H1 (cell line): ENCODE data around the gene RAD23B. TPM values are rescaled to one million over a fixed set of nuclear protein-coding genes. Genes with fewer than 3 reads are reported as not detected.

Experiments
- CTCF ChIA-PET: fragments of 300-600 bp; sonication (Branson Sonifier 250); formaldehyde crosslinking; loops from one replicate; lab custom pipeline; 2021; ENCODE audit not compliant: partially characterized antibody; lab: Charles Lee
- POLR2A ChIA-PET: fragments of 300-600 bp; sonication (Branson Sonifier 250); formaldehyde crosslinking; loops from one replicate; lab custom pipeline; 2021; ENCODE audit warnings: inconsistent platforms; ENCODE audit not compliant: partially characterized antibody; lab: Charles Lee
- DNase-seq, 2 experiments: peaks; one replicate each; pipeline versions ENCODE4 v3.0.0 to v3.0.0-alpha.2; 2010 to 2022; ENCODE audit warnings: low spot score in 2 of 2, low read depth in 1 of 2, mixed read lengths in 1 of 2
- FAIRE-seq: peaks from 2 replicates; lab custom pipeline; 2011; peaks lifted over from hg19 to GRCh38; lab: Jason Lieb, UNC
- H2AFZ ChIP-seq: 2 replicates; pipeline ENCODE4 v1.8.1; 2012; ENCODE audit warnings: low read length, inconsistent platforms
- H2AK5ac ChIP-seq: 2 replicates; pipeline ENCODE4 v1.6.1; 2013; ENCODE audit warnings: low read depth, low read length
- H2BK120ac ChIP-seq: replicated peaks from 2 replicates; pipeline ENCODE3; 2013; ENCODE audit warnings: low read depth, low read length, inconsistent platforms
- H2BK12ac ChIP-seq: 2 replicates; pipeline ENCODE4 v1.6.1; 2013; ENCODE audit warnings: low read depth, low read length
- H2BK15ac ChIP-seq: 2 replicates; pipeline ENCODE4 v1.6.1; 2013; ENCODE audit warnings: low read length
- H2BK20ac ChIP-seq: 2 replicates; pipeline ENCODE4 v1.6.1; 2013; ENCODE audit warnings: low read length
- H2BK5ac ChIP-seq: 2 replicates; pipeline ENCODE4 v1.6.1; 2013; ENCODE audit warnings: low read depth, low read length
- H3K14ac ChIP-seq: 2 replicates; pipeline ENCODE4 v1.6.1; 2013; ENCODE audit warnings: inconsistent platforms; ENCODE audit not compliant: insufficient read length
- H3K18ac ChIP-seq: 2 replicates; pipeline ENCODE4 v1.6.1; 2013; ENCODE audit warnings: low read length; ENCODE audit errors: extremely low read depth
- H3K23ac ChIP-seq: 2 replicates; pipeline ENCODE4 v1.6.1; 2013; ENCODE audit warnings: inconsistent platforms; ENCODE audit not compliant: insufficient read length
- H3K23me2 ChIP-seq: 2 replicates; pipeline ENCODE4 v1.6.1; 2013; ENCODE audit warnings: low read depth, low read length
- H3K27ac ChIP-seq: 2 replicates; pipeline ENCODE4 v1.6.1; 2011; ENCODE audit warnings: low read depth, low read length, inconsistent platforms
- H3K27me3 ChIP-seq, 4 experiments: replicated peaks in 1 of 4; 1 replicate in 1 of 4; 2 replicates in 3 of 4; pipeline versions ENCODE4 v1.6.1 to v1.8.1; 2011 to 2013; ENCODE audit warnings: low read length in 3 of 4, mild to moderate bottlenecking in 3 of 4, inconsistent platforms in 2 of 4, mixed read lengths in 2 of 4, moderate library complexity in 1 of 4; ENCODE audit not compliant: control insufficient read depth in 3 of 4, insufficient read depth in 3 of 4; ENCODE audit errors: extremely low read depth in 1 of 4
- H3K36me3 ChIP-seq, 4 experiments: 2 replicates each; pipeline versions ENCODE4 v1.6.1 to v1.8.1; 2011 to 2013; ENCODE audit warnings: mild to moderate bottlenecking in 4 of 4, low read length in 3 of 4, moderate library complexity in 2 of 4, control low read depth in 1 of 4, inconsistent platforms in 1 of 4; ENCODE audit not compliant: insufficient read depth in 4 of 4, control insufficient read depth in 2 of 4
- H3K4ac ChIP-seq: replicated peaks from 2 replicates; pipeline ENCODE3; 2013; ENCODE audit warnings: low read length, low read depth, mixed read lengths, inconsistent platforms; ENCODE audit not compliant: insufficient read length
- H3K4me1 ChIP-seq, 4 experiments: replicated peaks in 1 of 4; 1 replicate in 1 of 4; 2 replicates in 3 of 4; pipeline versions ENCODE4 v1.6.1 to v1.8.1; 2011 to 2013; ENCODE audit warnings: low read length in 3 of 4, inconsistent platforms in 2 of 4, mixed read lengths in 1 of 4; ENCODE audit not compliant: insufficient read depth in 4 of 4, control insufficient read depth in 3 of 4
- H3K4me2 ChIP-seq, 2 experiments: 2 replicates each; pipeline versions ENCODE4 v1.6.1 to v1.8.1; 2011 to 2013; ENCODE audit warnings: low read depth in 2 of 2, low read length in 2 of 2, control low read depth in 1 of 2, inconsistent platforms in 1 of 2, mild to moderate bottlenecking in 1 of 2; ENCODE audit not compliant: insufficient read depth in 1 of 2
- H3K4me3 ChIP-seq, 4 experiments: fragments of 200-600, 300-600 bp in 1 of 4; sonication (generic), shearing (Covaris generic), sonication (Bioruptor Twin) in 1 of 4; 2 replicates each; pipeline versions ENCODE4 v1.5.1 to v1.8.1; 2011 to 2016; ENCODE audit warnings: low read length in 4 of 4, low read depth in 3 of 4, control low read depth in 2 of 4, inconsistent platforms in 2 of 4, mild to moderate bottlenecking in 2 of 4, mixed read lengths in 1 of 4, moderate library complexity in 1 of 4; ENCODE audit not compliant: insufficient read depth in 2 of 4; ENCODE audit errors: extremely low read depth in 1 of 4
- H3K56ac ChIP-seq: replicated peaks from 2 replicates; pipeline ENCODE3; 2013; ENCODE audit warnings: low read depth, mild to moderate bottlenecking, mixed read lengths, low read length, inconsistent platforms; ENCODE audit not compliant: insufficient read length
- H3K79me1 ChIP-seq: 2 replicates; pipeline ENCODE4 v1.6.1; 2013; ENCODE audit warnings: low read depth, low read length, control low read depth
- H3K79me2 ChIP-seq, 2 experiments: 2 replicates each; pipeline versions ENCODE4 v1.6.1 to v1.8.1; 2012 to 2013; ENCODE audit warnings: low read length in 2 of 2, mild to moderate bottlenecking in 2 of 2, inconsistent platforms in 1 of 2; ENCODE audit not compliant: insufficient read depth in 2 of 2, control insufficient read depth in 1 of 2
- H3K9ac ChIP-seq, 4 experiments: replicated peaks in 1 of 4; 1 replicate in 1 of 4; 2 replicates in 3 of 4; pipeline versions ENCODE4 v1.6.1 to v1.8.1; 2011 to 2013; ENCODE audit warnings: low read depth in 3 of 4, low read length in 3 of 4, control low read depth in 2 of 4, mild to moderate bottlenecking in 2 of 4, moderate library complexity in 2 of 4, inconsistent platforms in 1 of 4; ENCODE audit errors: extremely low read depth in 1 of 4
- H3K9me3 ChIP-seq, 2 experiments: 2 replicates each; pipeline versions ENCODE4 v1.6.1 to v1.8.1; 2012 to 2013; ENCODE audit warnings: mild to moderate bottlenecking in 2 of 2, moderate library complexity in 2 of 2, control low read depth in 1 of 2, inconsistent platforms in 1 of 2, low read depth in 1 of 2, low read length in 1 of 2, mixed read lengths in 1 of 2; ENCODE audit not compliant: insufficient read depth in 2 of 2
- H4K20me1 ChIP-seq, 2 experiments: replicated peaks in 1 of 2; 2 replicates each; pipeline versions ENCODE3 to v1.8.1; 2011 to 2013; ENCODE audit warnings: inconsistent platforms in 2 of 2, low read length in 2 of 2, mild to moderate bottlenecking in 1 of 2; ENCODE audit not compliant: insufficient read depth in 2 of 2, control insufficient read depth in 1 of 2
- H4K5ac ChIP-seq: 2 replicates; pipeline ENCODE4 v1.6.1; 2013; ENCODE audit warnings: low read length, low read depth, mixed read lengths, inconsistent platforms; ENCODE audit not compliant: insufficient read length
- H4K8ac ChIP-seq: 2 replicates; pipeline ENCODE4 v1.8.0; 2013; ENCODE audit warnings: mild to moderate bottlenecking, moderate library complexity, low read length, inconsistent platforms; ENCODE audit not compliant: insufficient read depth; ENCODE audit errors: extremely low read depth
- H4K91ac ChIP-seq: replicated peaks from 2 replicates; pipeline ENCODE3; 2013; ENCODE audit warnings: low read length, mixed read lengths, inconsistent platforms; ENCODE audit not compliant: insufficient read length
- ASH2L ChIP-seq: fragments of 200-600, 300-600 bp; sonication (generic); IDR thresholded peaks from one replicate; pipeline ENCODE4 v1.7.1; 2017; ENCODE audit warnings: low read length
- CBX5 ChIP-seq: fragments of 300-800, 300-1000 bp; sonication (generic); IDR thresholded peaks from 2 replicates; pipeline ENCODE4 v1.7.1; 2016; ENCODE audit warnings: antibody characterized with exemption, low read length, low read depth
- GTF2F1 ChIP-seq: IDR thresholded peaks from 2 replicates; pipeline ENCODE4 v1.6.1; 2012; ENCODE audit warnings: low read depth, low read length, improper control_type of control experiment, borderline replicate concordance
- SP2 ChIP-seq: IDR thresholded peaks from 2 replicates; pipeline ENCODE4 v1.6.1; 2012; ENCODE audit warnings: mild to moderate bottlenecking, low read length, inconsistent platforms
- SUZ12 ChIP-seq: fragments of 200-600 bp; sonication (generic); IDR thresholded peaks from 2 replicates; pipeline ENCODE4 v1.6.1; 2012; ENCODE audit warnings: mild to moderate bottlenecking, inconsistent platforms, low read length, moderate library complexity, mixed read lengths
- TCF12 ChIP-seq: IDR thresholded peaks from 2 replicates; pipeline ENCODE4 v1.6.1; 2011; ENCODE audit warnings: low read depth, mild to moderate bottlenecking, low read length
- ZNF274 ChIP-seq: IDR thresholded peaks from 2 replicates; pipeline ENCODE4 v1.7.0; 2012; ENCODE audit warnings: low read length, borderline replicate concordance; ENCODE audit errors: extremely low read depth
- WGBS, 2 experiments: shearing (Covaris generic) in 1 of 2; methylation state at CpG; one replicate each; pipeline versions ENCODE4 v1.1.6 to v1.1.7; 2013 to 2015; ENCODE audit warnings: low lambda C conversion rate in 2 of 2, mixed read lengths in 2 of 2, inconsistent platforms in 1 of 2, low coverage in 1 of 2, missing lambda C conversion rate in 1 of 2; ENCODE audit not compliant: insufficient replicate concordance in 2 of 2, insufficient coverage in 1 of 2, insufficient read length in 1 of 2; ENCODE audit errors: extremely low coverage in 1 of 2, missing lambda C conversion rate in 1 of 2; 5-methylcytosine and 5-hydroxymethylcytosine counted together
- polyA plus RNA-seq, 7 experiments: library from polyadenylated mRNA; depleted of rRNA in 3 of 7; stranded (reverse) in 5 of 7; unstranded in 2 of 7; fragments of >200 nt in 5 of 7; fragments of 200-250 nt in 2 of 7; gene quantifications; 1 replicate in 5 of 7; 2 replicates in 1 of 7; 4 replicates in 1 of 7; pipeline versions ENCODE4 v1.2.1 to v1.2.3, GENCODE V29; 2011 to 2013; ENCODE audit warnings: missing spikeins in 2 of 7, mixed read lengths in 2 of 7
- total RNA-seq: library from RNA; stranded (reverse); fragmentation: NEBNext Ultra II Directional; extraction: Animal tissue kit (Norgen Biotek cat#: 25700); gene quantifications from 2 replicates; pipeline ENCODE4 v1.2.1, GENCODE V29; 2021

The RAD23B gene
- total and polyA plus RNA-seq, 2 of the 8 experiments (the other 6 are each of a cell fraction or from before 2014, with no cell fraction given) = 97.1 to 165 TPM

DNA sequence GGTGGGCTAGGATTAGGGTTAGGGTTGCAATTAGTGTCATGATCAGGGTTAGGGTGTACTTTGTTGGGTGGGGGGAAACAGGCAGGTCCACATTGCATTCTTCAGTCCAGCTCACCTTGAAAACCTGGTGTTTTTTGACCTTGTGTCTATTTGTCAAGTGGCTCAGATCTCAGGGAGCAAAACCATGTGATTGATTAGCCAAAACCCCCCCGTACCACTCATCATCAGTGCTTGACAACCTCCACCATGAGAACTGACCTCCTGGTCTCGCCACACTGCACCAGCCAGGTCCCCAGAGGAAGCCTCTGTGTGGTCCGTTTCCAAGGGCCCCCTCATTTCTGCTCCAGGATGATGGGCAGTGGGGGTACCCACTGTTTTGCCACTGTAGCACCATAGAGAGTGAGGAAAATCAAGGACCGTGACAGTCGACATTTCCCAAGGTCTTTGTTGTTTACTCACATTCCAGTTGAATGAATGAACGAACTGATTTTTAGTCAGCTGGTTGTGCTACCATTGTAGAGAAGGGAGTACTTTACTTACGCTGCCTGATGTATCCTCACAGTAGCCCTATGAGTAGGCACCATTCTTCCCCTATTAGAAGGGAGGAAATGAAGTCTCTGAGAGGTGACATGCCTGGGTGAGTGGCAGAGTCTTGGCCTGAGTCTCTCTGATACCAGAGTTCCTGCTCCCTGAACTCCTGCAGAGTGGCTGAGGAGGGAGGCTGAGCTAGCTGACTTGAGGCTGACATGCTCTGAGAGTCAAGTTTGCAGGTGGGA, 84.8 kb downstream of the RAD23B start:
- Histone ChIP-seq H2BK15ac (no peak overlapping the region), H3K56ac (no peak overlapping the region), H2BK5ac (no peak overlapping the region), H3K36me3 (no peaks in the 10 kb centered on the region), H3K23ac (no peak overlapping the region), H3K23me2 (no peaks in the 10 kb centered on the region), H3K9me3 (no peaks in the 10 kb centered on the region), H3K4me3 (no peak overlapping the region), H3K27me3 (no peaks in the 10 kb centered on the region), H2BK20ac (no peak overlapping the region), H2BK12ac (no peak overlapping the region), H3K9ac (no peak overlapping the region), H3K79me2 (no peaks in the 10 kb centered on the region), H3K79me1 (no peaks in the 10 kb centered on the region), H3K4me1 (no peaks in the 10 kb centered on the region), H3K4ac (no peak overlapping the region), H2AFZ (no peak overlapping the region; the same call in 1 of the 2 replicates), H4K91ac (no peak overlapping the region), H3K4me2 (no peak overlapping the region), H3K27ac (no peak overlapping the region), H2BK120ac (no peak overlapping the region), H3K18ac (no peak overlapping the region), H2AK5ac (no peak overlapping the region), H4K20me1 (no peaks in the 10 kb centered on the region), H4K5ac (no peak overlapping the region), H4K8ac (no peak overlapping the region), H3K14ac (no peak overlapping the region)
- TF ChIP-seq GTF2F1 (no peak), ZNF274 (no peak), SP2 (no peak), SUZ12 (no peak), TCF12 (no peak), CBX5 (no peak), ASH2L (no peak)
- no peak for FAIRE-seq
- WGBS, 2 experiments = 88% methylated on average over 7 of the region's 7 CpGs; no CpG with 5 or more reads in 1 of the 2 experiments
- DNase-seq = no peak
- POLR2A ChIA-PET = no interaction called here
- CTCF ChIA-PET = interaction anchor here (0.6 to 0.9 kb wide), 2 partner anchors 26 to 57 kb away, joined by 3 to 4 read pairs; no protein-coding TSS in a partner anchor
